Nephron (organoid): Measurements from ENCODE around the gene GALNT9.

Experiments
- H3K27ac Mint-ChIP-seq, 3 experiments: 2 replicates each; pipeline ENCODE4 v1.8.0; 2020; ENCODE audit warnings: mixed read lengths in 3 of 3, mild to moderate bottlenecking in 2 of 3, moderate library complexity in 1 of 3
- H3K27me3 Mint-ChIP-seq: 2 replicates; pipeline ENCODE4 v1.8.0; 2021; ENCODE audit warnings: low read depth, mild to moderate bottlenecking, moderate library complexity, mixed read lengths
- H3K36me3 Mint-ChIP-seq: 2 replicates; pipeline ENCODE4 v1.8.0; 2020; ENCODE audit warnings: low read depth, mixed read lengths
- H3K4me1 Mint-ChIP-seq: 2 replicates; pipeline ENCODE4 v1.8.0; 2020; ENCODE audit warnings: mixed read lengths
- H3K4me3 Mint-ChIP-seq, 3 experiments: 2 replicates each; pipeline ENCODE4 v1.8.0; 2020; ENCODE audit warnings: mild to moderate bottlenecking in 3 of 3, mixed read lengths in 3 of 3, moderate library complexity in 2 of 3
- H3K9me3 Mint-ChIP-seq: 2 replicates; pipeline ENCODE4 v1.8.0; 2020; ENCODE audit warnings: mixed read lengths
- CTCF ChIP-seq, 3 experiments: fragments of 200-600 bp; sonication (generic); IDR thresholded peaks; one replicate each; pipeline ENCODE4 v1.5.0; 2021; ENCODE audit warnings: antibody characterized with exemption in 3 of 3; ENCODE audit not compliant: unreplicated experiment in 3 of 3

Gene GALNT9

GRCh38 chr12:132311201-132311915 lies 18.0 kb downstream of the GALNT9 start:
- Mint-ChIP-seq H3K36me3 (peaks cover 8% of the 10 kb centered on the region), H3K4me1 (peaks cover 18% of the 10 kb centered on the region)

DNA sequence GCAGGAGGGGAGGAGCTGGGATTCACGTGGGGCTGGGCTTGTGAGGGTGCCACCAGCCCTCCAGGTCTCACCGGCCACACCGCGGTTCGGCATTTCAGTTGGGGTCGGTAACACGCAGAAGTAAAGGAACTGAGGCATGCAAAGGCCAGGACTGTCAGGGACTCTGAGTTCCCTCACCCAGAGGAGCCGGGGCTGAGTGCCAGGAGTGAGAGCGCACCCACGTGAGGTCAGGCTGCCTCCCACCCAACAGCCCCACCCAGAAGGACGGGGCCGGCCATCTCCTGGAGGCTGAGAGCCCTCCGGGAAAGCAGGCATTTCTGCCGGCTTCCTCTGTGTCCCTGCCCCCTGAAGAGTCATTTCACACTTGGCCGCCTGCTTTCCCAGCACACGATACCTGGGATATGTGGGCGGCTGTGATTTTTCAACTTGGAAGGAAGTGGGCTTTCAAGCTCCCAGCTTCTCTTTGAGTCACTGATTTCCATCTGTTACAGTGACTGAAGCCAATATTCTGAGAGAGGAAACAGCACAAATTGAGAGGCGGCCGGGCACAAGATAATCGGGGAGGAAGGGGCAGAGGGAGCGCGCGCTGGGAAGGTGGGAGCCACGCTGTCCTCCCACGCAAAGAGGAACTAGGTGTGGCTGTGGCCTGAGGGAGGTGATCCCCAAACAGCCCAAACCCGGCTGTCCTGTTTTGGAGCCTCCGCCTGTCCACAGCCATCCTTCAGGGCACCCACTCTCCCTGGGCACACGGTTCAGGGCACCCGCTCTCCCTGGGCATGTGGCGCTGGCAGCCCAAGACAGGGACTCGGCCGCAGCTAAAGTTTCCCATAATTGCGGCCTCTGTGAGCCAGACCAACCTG lies 19.0 kb downstream of the GALNT9 start:
- no peak for TF ChIP-seq CTCF (IDR thresholded peaks at IDR 0.05; ENCODE audit: unreplicated experiment in 3 of 3)
- peaks cover 47% of the 10 kb centered on the region for H3K27me3 Mint-ChIP-seq
- peak overlapping the region in 2 of 3 experiments; percentile 44 to 70 for H3K27ac Mint-ChIP-seq
- H3K4me1 Mint-ChIP-seq = peaks cover 18% of the 10 kb centered on the region
- H3K36me3 Mint-ChIP-seq = peaks cover 8% of the 10 kb centered on the region
- peaks cover 24% of the 10 kb centered on the region for H3K9me3 Mint-ChIP-seq
- H3K4me3 Mint-ChIP-seq = no peak overlapping the region

More at GRCh38 chr12:132311201-132311915, 18.0 kb downstream of the GALNT9 start:
- no peak for TF ChIP-seq CTCF (IDR thresholded peaks at IDR 0.05; ENCODE audit: unreplicated experiment in 3 of 3)
- no peak overlapping the region for H3K4me3 Mint-ChIP-seq
- H3K9me3 Mint-ChIP-seq = peaks cover 24% of the 10 kb centered on the region
- H3K27me3 Mint-ChIP-seq = peaks cover 48% of the 10 kb centered on the region
- no peak overlapping the region for H3K27ac Mint-ChIP-seq

DNA sequence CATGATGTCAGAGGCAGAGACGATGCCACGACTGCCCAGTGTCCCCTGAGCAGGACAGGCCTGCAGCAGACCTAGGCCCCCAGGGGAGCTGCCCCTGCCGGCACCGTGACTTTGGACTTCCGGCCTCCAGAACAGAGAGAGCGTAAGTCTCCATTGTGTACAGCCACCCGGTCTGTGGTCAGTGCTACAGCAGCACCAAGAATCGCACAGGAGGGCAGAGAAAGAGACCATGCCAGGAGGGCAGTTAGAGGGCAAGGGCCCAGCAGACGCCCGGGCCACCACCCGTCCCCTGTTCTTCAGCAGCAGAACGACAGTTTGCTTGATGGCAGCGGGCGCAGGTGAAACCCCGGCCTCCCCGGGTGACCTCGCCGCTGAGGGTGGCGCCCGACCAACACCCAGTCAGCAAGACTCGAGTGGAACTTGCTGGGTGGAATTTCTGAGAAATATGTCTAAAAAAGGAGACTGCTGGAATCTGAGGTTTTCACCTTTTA lies 19.7 kb downstream of the GALNT9 start:
- Mint-ChIP-seq H3K9me3 (peaks cover 24% of the 10 kb centered on the region), H3K27ac (no peak overlapping the region), H3K4me1 (peaks cover 18% of the 10 kb centered on the region), H3K4me3 (no peak overlapping the region), H3K27me3 (peaks cover 47% of the 10 kb centered on the region), H3K36me3 (peaks cover 8% of the 10 kb centered on the region)
- no peak for TF ChIP-seq CTCF (IDR thresholded peaks at IDR 0.05; ENCODE audit: unreplicated experiment in 3 of 3)

DNA sequence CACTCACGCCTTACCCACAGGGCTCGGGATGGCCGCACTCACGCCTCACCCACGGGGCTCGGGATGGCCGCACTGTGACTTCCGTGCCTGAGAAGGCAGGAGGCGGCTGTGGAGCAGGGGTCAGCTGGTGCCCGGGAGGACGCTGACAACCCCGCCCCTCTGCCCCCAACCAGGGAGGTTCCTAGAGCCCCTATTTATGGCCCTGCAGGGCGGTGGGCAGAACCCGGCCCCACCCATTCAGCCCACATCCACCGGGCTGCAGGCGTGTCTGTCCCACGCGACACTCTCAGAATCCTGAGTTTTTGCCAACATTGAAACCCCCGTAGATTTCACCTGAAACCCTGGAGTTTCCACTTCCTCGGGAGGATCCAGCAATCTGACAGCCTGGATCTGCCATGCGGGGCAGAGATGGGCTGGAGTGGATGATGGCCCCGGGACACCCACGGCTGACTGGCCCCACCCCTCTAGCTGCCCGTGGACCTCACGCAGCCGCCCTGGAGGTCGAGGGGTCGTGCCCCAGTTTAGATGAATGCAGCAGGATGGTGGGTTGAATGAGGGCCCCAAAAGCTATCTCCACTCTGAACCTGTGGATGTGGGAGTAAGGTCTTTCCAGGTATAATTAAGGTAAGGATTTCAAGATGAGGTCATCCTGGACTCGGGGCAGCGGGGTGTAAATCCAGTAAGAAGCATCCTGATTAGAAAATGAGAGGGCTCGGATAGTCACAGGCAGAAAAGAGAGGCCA lies 20.4 kb downstream of the GALNT9 start:
- Mint-ChIP-seq H3K9me3 (peaks cover 21% of the 10 kb centered on the region), H3K27me3 (peaks cover 47% of the 10 kb centered on the region), H3K27ac (no peak overlapping the region), H3K36me3 (peaks cover 8% of the 10 kb centered on the region), H3K4me1 (peaks cover 18% of the 10 kb centered on the region), H3K4me3 (no peak overlapping the region)
- no peak for TF ChIP-seq CTCF (IDR thresholded peaks at IDR 0.05; ENCODE audit: unreplicated experiment in 3 of 3)

- H3K4me3 Mint-ChIP-seq = no peak overlapping the region
Observed at GRCh38 chr12:132307976-132308852, 21.2 kb downstream of the GALNT9 start.

More at GRCh38 chr12:132307976-132308852, 21.2 kb downstream of the GALNT9 start:
- no peak overlapping the region for H3K27ac Mint-ChIP-seq
- TF ChIP-seq CTCF (IDR thresholded peaks at IDR 0.05; ENCODE audit: unreplicated experiment in 3 of 3) = no peak
- peaks cover 18% of the 10 kb centered on the region for H3K4me1 Mint-ChIP-seq
- H3K36me3 Mint-ChIP-seq = peaks cover 8% of the 10 kb centered on the region
- peaks cover 21% of the 10 kb centered on the region for H3K9me3 Mint-ChIP-seq
- peaks cover 47% of the 10 kb centered on the region for H3K27me3 Mint-ChIP-seq
